ENCODE measurements around the gene PHLDB3.
A peak's percentile ranks its signal among the peaks of the same experiment; 100 is the strongest.

The PHLDB3 gene

DNA sequence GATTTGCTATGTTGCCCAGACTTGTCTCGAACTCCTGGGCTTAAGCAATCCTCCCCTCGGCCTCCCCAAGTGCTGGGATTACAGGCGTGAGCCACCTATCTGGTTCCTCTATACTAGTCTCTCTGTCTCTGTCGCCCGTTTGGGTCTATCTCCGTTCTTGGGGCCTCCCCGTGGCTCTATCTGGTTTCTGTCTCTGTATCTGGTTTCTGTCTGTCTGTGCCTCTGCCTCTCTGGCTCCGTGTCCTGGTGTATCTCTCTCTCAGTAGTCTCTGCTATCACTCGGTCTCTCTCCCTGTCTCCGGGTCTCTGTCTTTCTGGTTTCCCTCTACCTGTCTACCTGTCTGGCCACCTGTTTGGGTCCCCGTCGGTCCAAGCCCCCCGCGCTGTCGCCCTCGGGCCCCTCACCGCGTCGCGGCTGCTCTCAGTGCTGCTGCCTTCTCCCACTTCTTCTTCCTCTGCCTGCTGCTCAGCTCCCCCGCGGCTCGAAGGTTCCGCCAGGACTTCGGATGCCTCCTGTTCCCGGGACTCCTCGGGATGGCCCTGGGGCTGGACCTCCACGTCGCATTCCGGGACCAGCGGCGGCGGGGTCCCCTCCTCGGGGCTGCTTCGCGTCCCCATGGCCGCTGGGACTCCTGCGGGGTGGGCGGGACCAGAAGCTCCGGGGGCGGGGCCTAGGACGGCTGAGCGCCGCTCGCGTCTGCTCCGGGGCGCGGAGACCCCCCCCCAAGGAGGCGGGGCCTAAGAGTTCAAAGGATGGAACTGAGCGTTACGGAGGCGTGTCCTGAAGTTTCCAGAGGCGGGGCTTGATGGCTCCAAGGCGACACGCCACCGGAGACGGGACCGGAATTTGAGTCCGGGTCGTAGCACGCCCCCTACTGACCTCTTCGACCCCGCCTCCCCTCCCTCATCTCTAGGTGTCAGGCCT lies 783 bp downstream of the PHLDB3 start:
- peak; percentile 73 for DNase-seq (ENCODE audit: low read depth)
- TF ChIP-seq CTCF (IDR thresholded peaks at IDR 0.05; ENCODE audit: low read depth, low read length, missing control alignments): peak; percentile 14
- peak overlapping the region; percentile 67 for H3K4me3 ChIP-seq (ENCODE audit: low read depth, low read length)

GRCh38 chr19:43502419-43502976 lies 2.0 kb downstream of the PHLDB3 start:
- no peak overlapping the region for H3K4me3 ChIP-seq (ENCODE audit: low read depth, low read length)
- TF ChIP-seq CTCF (IDR thresholded peaks at IDR 0.05; ENCODE audit: low read depth, low read length, missing control alignments): no peak
- DNase-seq (ENCODE audit: low read depth): no peak

GRCh38 chr19:43501661-43502418 lies 2.7 kb downstream of the PHLDB3 start:
- no peak overlapping the region for H3K4me3 ChIP-seq (ENCODE audit: low read depth, low read length)
- no peak for TF ChIP-seq CTCF (IDR thresholded peaks at IDR 0.05; ENCODE audit: low read depth, low read length, missing control alignments)
- no peak for DNase-seq (ENCODE audit: low read depth)

- DNase-seq (ENCODE audit: low read depth): no peak
- no peak overlapping the region for H3K4me3 ChIP-seq (ENCODE audit: low read depth, low read length)
- TF ChIP-seq CTCF (IDR thresholded peaks at IDR 0.05; ENCODE audit: low read depth, low read length, missing control alignments): no peak
These were observed 5.5 kb downstream of the PHLDB3 start for GRCh38 chr19:43499042-43499441.

DNA sequence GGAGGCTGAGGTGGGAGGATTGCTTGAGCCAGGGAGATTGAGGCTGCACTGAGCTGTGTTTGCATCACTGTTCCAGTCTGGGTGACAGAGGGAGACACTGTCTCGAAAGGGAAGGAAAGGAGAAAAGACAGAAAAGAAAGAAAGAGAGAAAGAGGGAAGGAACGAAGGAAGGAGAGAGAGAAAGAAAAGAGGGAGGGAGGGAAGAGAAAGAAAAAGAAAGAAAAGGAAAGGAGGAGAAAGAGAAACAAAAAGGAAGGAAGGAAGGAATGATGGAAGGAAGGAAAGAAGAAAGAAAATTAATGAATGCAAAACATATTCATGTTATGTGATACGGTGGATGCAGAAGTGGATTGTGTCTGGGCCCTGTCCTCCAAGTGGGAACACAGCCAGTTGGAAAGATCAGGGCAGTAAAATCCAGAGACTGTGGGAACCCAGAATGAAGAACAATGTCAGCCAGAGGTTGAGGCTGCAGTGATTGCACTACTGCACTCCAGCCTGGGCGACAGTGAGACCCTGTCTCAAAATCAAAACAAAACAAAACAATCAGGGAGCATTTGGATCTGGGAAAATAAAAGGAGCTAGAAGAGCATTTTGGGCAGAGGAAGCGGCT lies 6.2 kb downstream of the PHLDB3 start:
- no peak for DNase-seq (ENCODE audit: low read depth)
- TF ChIP-seq CTCF (IDR thresholded peaks at IDR 0.05; ENCODE audit: low read depth, low read length, missing control alignments): no peak
- H3K4me3 ChIP-seq (ENCODE audit: low read depth, low read length): no peak overlapping the region

DNA sequence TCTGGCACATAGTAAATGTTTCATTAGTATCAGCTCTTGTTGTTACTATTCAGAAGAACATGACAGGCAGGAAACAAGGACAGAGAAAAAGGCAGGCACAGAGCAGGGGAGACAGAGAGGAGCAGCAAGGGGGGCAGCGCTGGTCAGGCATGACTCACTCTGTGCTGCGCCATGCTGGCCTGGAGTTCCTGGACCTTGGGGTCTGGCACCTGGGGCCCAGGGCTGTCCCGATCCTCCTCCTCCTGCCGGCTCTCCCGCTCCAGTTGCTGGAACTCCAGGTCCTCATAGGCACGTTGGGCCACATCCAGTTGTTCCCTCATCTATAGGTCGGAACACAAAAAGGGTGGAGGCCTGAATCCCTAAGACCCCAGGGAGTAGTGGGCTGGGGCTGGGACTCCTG lies 7.6 kb downstream of the PHLDB3 start:
- TF ChIP-seq CTCF (IDR thresholded peaks at IDR 0.05; ENCODE audit: low read depth, low read length, missing control alignments): no peak
- no peak overlapping the region for H3K4me3 ChIP-seq (ENCODE audit: low read depth, low read length)
- no peak for DNase-seq (ENCODE audit: low read depth)

Measured in GM12864 (cell line).